Measurements from ENCODE around the gene OXLD1. TPM values are rescaled to one million over a fixed set of nuclear protein-coding genes. Genes with fewer than 3 reads are reported as not detected.
A peak's percentile ranks its signal among the peaks of the same experiment; 100 is the strongest.

Gene OXLD1
- total RNA-seq, 5 donors from 2014 or later (not counting 1 experiment from before 2014, with no cell fraction given) = 34.1 to 93.3 (median 68.1) TPM

- H3K4me3 Mint-ChIP-seq = no peak overlapping the region
- no peak overlapping the region for H3K27ac Mint-ChIP-seq
These were observed 9.6 kb downstream of the OXLD1 start for GRCh38 chr17:81656835-81657234.

DNA sequence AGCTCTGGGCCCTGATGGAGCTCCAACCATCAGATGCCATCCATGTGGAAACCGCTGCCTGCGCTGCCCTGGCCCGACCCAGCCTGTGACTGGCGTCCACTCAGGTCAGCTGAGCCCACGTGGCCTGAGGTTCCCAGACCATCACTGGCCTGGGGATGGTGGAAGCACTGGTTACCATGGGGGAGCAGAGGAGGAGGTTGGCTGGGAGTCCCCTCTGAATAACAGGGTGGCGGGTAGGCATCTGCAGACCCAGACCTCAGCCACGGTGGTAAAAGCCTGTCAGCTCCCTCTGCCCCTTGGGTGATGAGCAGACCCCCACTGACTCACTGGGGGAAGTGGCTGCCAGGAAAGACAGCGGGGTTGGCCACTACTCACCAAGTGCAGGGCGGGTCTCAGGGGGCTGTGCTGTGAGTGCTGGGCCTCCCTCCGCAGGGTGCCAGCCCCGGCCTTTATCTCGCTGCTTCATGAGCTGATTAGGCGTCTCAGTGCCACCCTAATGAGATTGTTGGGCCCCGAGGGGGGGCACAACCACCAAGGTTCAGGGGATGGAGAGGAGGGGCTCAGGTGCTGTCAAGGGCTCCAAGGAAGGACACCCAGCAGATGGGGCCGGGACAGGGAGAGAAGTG is 10.2 kb downstream of the OXLD1 start, which contains the start of gene PDE6G:
Gene PDE6G (minus strand): TSS at position 425 of the 626 bp plus-strand sequence. CDS start 3,237 bp downstream, outside the sequence.
- peaks cover 0 to 48% of the 10 kb centered on the region in 2 experiments for H3K27me3 ChIP-seq (replicated peaks in 1 of 2; ENCODE audit: control insufficient read depth in 2 of 2, extremely low read depth in 1 of 2, insufficient read depth in 2 of 2, low read length in 1 of 2)
- Mint-ChIP-seq H3K9me3 (no peaks in the 10 kb centered on the region), H3K36me3 (no peaks in the 10 kb centered on the region), H3K27ac (no peak within 1 kb of the TSS), H3K4me1 (peaks cover 16 to 23% (median 17%) of the 10 kb centered on the region in 3 donors), H3K4me3 (no peak within 1 kb of the TSS), H3K27me3 (peaks cover 5 to 16% of the 10 kb centered on the region in 2 donors)
- CTCF ChIA-PET = interaction anchor here in 1 of 2 donors (0.6 kb wide), 1 partner anchor 311 kb away, joined by 3 read pairs; no protein-coding TSS in a partner anchor
- no peak within 1 kb of the TSS for H3K4me3 ChIP-seq (ENCODE audit: control insufficient read depth in 1 of 2, extremely low read depth in 1 of 2, low read length in 1 of 2)
- peaks cover 9 to 28% of the 10 kb centered on the region in 2 experiments for H3K4me1 ChIP-seq (ENCODE audit: control insufficient read depth in 1 of 2, extremely low read depth in 1 of 2, insufficient read depth in 2 of 2, low read length in 2 of 2)
- ATAC-seq (replicated peaks in 1 of 4) (no peak), DNase-seq (no peak)
- no peaks in the 10 kb centered on the region for H3K36me3 ChIP-seq (ENCODE audit: control insufficient read depth in 2 of 2, extremely low read depth in 1 of 2, insufficient read depth in 1 of 2, low read length in 1 of 2)
- no peak within 1 kb of the TSS for H3K27ac ChIP-seq (ENCODE audit: low read length)
- 91% methylated on average over 15 of the region's 15 CpGs for WGBS (ENCODE audit: insufficient coverage)
- POLR2A ChIA-PET = no interaction called here
- no peaks in the 10 kb centered on the region for H3K9me3 ChIP-seq

More at GRCh38 chr17:81656835-81657234, 9.6 kb downstream of the OXLD1 start:
- peaks cover 11 to 28% of the 10 kb centered on the region in 2 experiments for H3K4me1 ChIP-seq (ENCODE audit: control insufficient read depth in 1 of 2, extremely low read depth in 1 of 2, insufficient read depth in 2 of 2, low read length in 2 of 2)
- POLR2A ChIA-PET = no interaction called here
- no peaks in the 10 kb centered on the region for H3K36me3 ChIP-seq (ENCODE audit: control insufficient read depth in 2 of 2, extremely low read depth in 1 of 2, insufficient read depth in 1 of 2, low read length in 1 of 2)
- no peak overlapping the region for H3K4me3 ChIP-seq (ENCODE audit: control insufficient read depth in 1 of 2, extremely low read depth in 1 of 2, low read length in 1 of 2)
- WGBS (ENCODE audit: insufficient coverage) = 35% methylated on average over 3 of the region's 4 CpGs
- Mint-ChIP-seq H3K27me3 (peaks cover 2 to 12% of the 10 kb centered on the region in 2 donors), H3K36me3 (no peaks in the 10 kb centered on the region), H3K9me3 (no peaks in the 10 kb centered on the region), H3K4me1 (peaks cover 14 to 21% (median 18%) of the 10 kb centered on the region in 3 donors)
- peaks cover 0 to 42% of the 10 kb centered on the region in 2 experiments for H3K27me3 ChIP-seq (replicated peaks in 1 of 2; ENCODE audit: control insufficient read depth in 2 of 2, extremely low read depth in 1 of 2, insufficient read depth in 2 of 2, low read length in 1 of 2)
- no peak for ATAC-seq (replicated peaks in 1 of 4)
- no peaks in the 10 kb centered on the region for H3K9me3 ChIP-seq
- no peak for DNase-seq
- H3K27ac ChIP-seq (ENCODE audit: low read length) = no peak overlapping the region
- CTCF ChIA-PET = interaction anchor here in 1 of 2 donors (0.6 kb wide), 1 partner anchor 311 kb away, joined by 3 read pairs; no protein-coding TSS in a partner anchor

GRCh38 chr17:81655378-81656117 is 10.9 kb downstream of the OXLD1 start:
- H3K4me3 ChIP-seq (ENCODE audit: control insufficient read depth in 1 of 2, extremely low read depth in 1 of 2, low read length in 1 of 2) = no peak overlapping the region
- Mint-ChIP-seq H3K27me3 (peaks cover 5 to 20% of the 10 kb centered on the region in 2 donors), H3K27ac (no peak overlapping the region), H3K4me1 (peaks cover 16 to 23% (median 17%) of the 10 kb centered on the region in 3 donors), H3K4me3 (no peak overlapping the region), H3K36me3 (no peaks in the 10 kb centered on the region), H3K9me3 (no peaks in the 10 kb centered on the region)
- no peak for ATAC-seq (replicated peaks in 1 of 4)
- ChIA-PET POLR2A (no interaction called here), CTCF (no interaction called here)
- peaks cover 8 to 28% of the 10 kb centered on the region in 2 experiments for H3K4me1 ChIP-seq (ENCODE audit: control insufficient read depth in 1 of 2, extremely low read depth in 1 of 2, insufficient read depth in 2 of 2, low read length in 2 of 2)
- H3K27me3 ChIP-seq (replicated peaks in 1 of 2; ENCODE audit: control insufficient read depth in 2 of 2, extremely low read depth in 1 of 2, insufficient read depth in 2 of 2, low read length in 1 of 2) = peaks cover 0 to 55% of the 10 kb centered on the region in 2 experiments
- no peaks in the 10 kb centered on the region for H3K9me3 ChIP-seq
- no peaks in the 10 kb centered on the region for H3K36me3 ChIP-seq (ENCODE audit: control insufficient read depth in 2 of 2, extremely low read depth in 1 of 2, insufficient read depth in 1 of 2, low read length in 1 of 2)
- WGBS (ENCODE audit: insufficient coverage) = 83% methylated on average over 18 of the region's 18 CpGs
- no peak for DNase-seq
- H3K27ac ChIP-seq (ENCODE audit: low read length) = no peak overlapping the region

GRCh38 chr17:81652906-81653771 is 13.3 kb downstream of the OXLD1 start:
- 25% methylated on average over 23 of the region's 27 CpGs for WGBS (ENCODE audit: insufficient coverage)
- Mint-ChIP-seq H3K36me3 (no peaks in the 10 kb centered on the region), H3K27me3 (peaks cover 5 to 38% of the 10 kb centered on the region in 2 donors), H3K9me3 (no peaks in the 10 kb centered on the region), H3K4me3 (peak overlapping the region; percentile 51 to 82 (median 59)), H3K27ac (peak overlapping the region in 1 of 2 donors; percentile 28), H3K4me1 (peaks cover 16 to 23% (median 17%) of the 10 kb centered on the region in 3 donors)
- no peak overlapping the region for H3K27ac ChIP-seq (ENCODE audit: low read length)
- ChIA-PET POLR2A (no interaction called here), CTCF (no interaction called here)
- peak; percentile 64 to 77 (median 68) for ATAC-seq (replicated peaks in 1 of 4)
- H3K9me3 ChIP-seq = no peaks in the 10 kb centered on the region
- H3K27me3 ChIP-seq (replicated peaks in 1 of 2; ENCODE audit: control insufficient read depth in 2 of 2, extremely low read depth in 1 of 2, insufficient read depth in 2 of 2, low read length in 1 of 2) = peaks cover 0 to 77% of the 10 kb centered on the region in 2 experiments
- DNase-seq = peak in 6 of 35 experiments; percentile 7 to 33 (median 18)
- peaks cover 8 to 28% of the 10 kb centered on the region in 2 experiments for H3K4me1 ChIP-seq (ENCODE audit: control insufficient read depth in 1 of 2, extremely low read depth in 1 of 2, insufficient read depth in 2 of 2, low read length in 2 of 2)
- H3K36me3 ChIP-seq (ENCODE audit: control insufficient read depth in 2 of 2, extremely low read depth in 1 of 2, insufficient read depth in 1 of 2, low read length in 1 of 2) = no peaks in the 10 kb centered on the region
- H3K4me3 ChIP-seq (ENCODE audit: control insufficient read depth in 1 of 2, extremely low read depth in 1 of 2, low read length in 1 of 2) = peak overlapping the region; percentile 34 to 62

DNA sequence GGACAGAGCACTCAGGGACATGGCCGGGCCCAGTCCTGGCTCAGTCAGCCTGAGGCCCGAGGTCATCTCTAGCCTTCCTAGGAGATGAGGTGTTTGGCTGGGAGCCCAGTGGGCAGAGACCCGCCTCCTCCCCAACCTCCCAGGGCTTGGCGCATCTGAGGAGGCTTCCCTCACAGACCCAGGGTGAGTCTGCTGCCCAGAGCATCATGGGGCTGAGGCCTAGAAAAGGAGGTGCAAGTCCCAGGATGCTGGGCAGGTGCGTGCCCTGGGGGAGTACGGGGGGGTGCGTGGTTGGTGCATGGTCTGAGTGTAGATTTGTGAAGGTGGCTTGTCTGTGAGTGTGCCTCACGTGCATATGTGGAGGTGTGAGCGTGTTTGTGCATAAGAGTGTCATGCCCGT is 14.7 kb downstream of the OXLD1 start:
- Mint-ChIP-seq H3K27ac (peak overlapping the region in 1 of 2 donors; percentile 5), H3K27me3 (peaks cover 5 to 43% of the 10 kb centered on the region in 2 donors), H3K4me3 (peak overlapping the region in 1 of 3 donors; percentile 68), H3K9me3 (no peaks in the 10 kb centered on the region), H3K36me3 (no peaks in the 10 kb centered on the region), H3K4me1 (peaks cover 10 to 17% (median 15%) of the 10 kb centered on the region in 3 donors)
- Histone ChIP-seq H3K4me1 (ENCODE audit: control insufficient read depth in 1 of 2, extremely low read depth in 1 of 2, insufficient read depth in 2 of 2, low read length in 2 of 2) (peaks cover 8 to 23% of the 10 kb centered on the region in 2 experiments), H3K36me3 (ENCODE audit: control insufficient read depth in 2 of 2, extremely low read depth in 1 of 2, insufficient read depth in 1 of 2, low read length in 1 of 2) (no peaks in the 10 kb centered on the region), H3K4me3 (ENCODE audit: control insufficient read depth in 1 of 2, extremely low read depth in 1 of 2, low read length in 1 of 2) (no peak overlapping the region), H3K27me3 (replicated peaks in 1 of 2; ENCODE audit: control insufficient read depth in 2 of 2, extremely low read depth in 1 of 2, insufficient read depth in 2 of 2, low read length in 1 of 2) (peaks cover 2 to 87% of the 10 kb centered on the region in 2 experiments), H3K9me3 (no peaks in the 10 kb centered on the region), H3K27ac (ENCODE audit: low read length) (no peak overlapping the region)
- ATAC-seq (replicated peaks in 1 of 4) (no peak), DNase-seq (no peak)
- 96% methylated on average over 9 of the region's 10 CpGs for WGBS (ENCODE audit: insufficient coverage)
- POLR2A ChIA-PET = no interaction called here
- CTCF ChIA-PET = no interaction called here

Data from T-cell (primary cell).